ENCODE results near the gene CLIP4.
"Not testable (repeated sequence)": the region's sequence is repeated elsewhere in the genome, so short reads cannot be mapped to it uniquely, and the experiment has no call there.

Gene CLIP4

GRCh38 chr2:29106980-29107388, 8.2 kb upstream of the CLIP4 start:
- TF ChIP-seq CTCF (conservative IDR thresholded peaks at IDR 0.05; ENCODE audit: low read length) (no peak), EZH2phosphoT487 (IDR thresholded peaks at IDR 0.05; ENCODE audit: borderline replicate concordance) (no peak)
- H3K4me1 ChIP-seq (ENCODE audit: insufficient read depth, low read length, poor library complexity, severe bottlenecking): no peaks in the 10 kb centered on the region

GRCh38 chr2:29107547-29107946, 7.7 kb upstream of the CLIP4 start:
- not testable (repeated sequence) for H4K20me1 ChIP-seq (ENCODE audit: insufficient read depth, low read length, poor library complexity, severe bottlenecking); H3K9me2 ChIP-seq (replicated peaks; ENCODE audit: low read depth, low read length); H2AFZ ChIP-seq (ENCODE audit: low read length); H3K4me1 ChIP-seq (ENCODE audit: insufficient read depth, low read length, poor library complexity, severe bottlenecking); H3K36me3 ChIP-seq (ENCODE audit: insufficient read depth, low read length); H3K79me2 ChIP-seq (ENCODE audit: insufficient read depth, low read length); H3K4me2 ChIP-seq (ENCODE audit: low read depth, low read length, poor library complexity, severe bottlenecking); H3K4me3 ChIP-seq (ENCODE audit: low read length, poor library complexity, severe bottlenecking); H3K9me3 ChIP-seq (ENCODE audit: insufficient read depth, low read depth, low read length); H3K9ac ChIP-seq (ENCODE audit: low read depth, low read length, poor library complexity, severe bottlenecking); H3F3A ChIP-seq (ENCODE audit: low read depth); H3K27me3 ChIP-seq (ENCODE audit: insufficient read depth, low read length, poor library complexity, severe bottlenecking)

More at GRCh38 chr2:29106980-29107388, 8.2 kb upstream of the CLIP4 start:
- Histone ChIP-seq H3K4me2 (ENCODE audit: low read depth, low read length, poor library complexity, severe bottlenecking) (no peak overlapping the region), H3K4me3 (ENCODE audit: low read length, poor library complexity, severe bottlenecking) (no peak overlapping the region), H3F3A (ENCODE audit: low read depth) (no peaks in the 10 kb centered on the region), H3K27me3 (ENCODE audit: insufficient read depth, low read length, poor library complexity, severe bottlenecking) (no peaks in the 10 kb centered on the region), H3K9ac (ENCODE audit: low read depth, low read length, poor library complexity, severe bottlenecking) (no peak overlapping the region), H3K36me3 (ENCODE audit: insufficient read depth, low read length) (no peaks in the 10 kb centered on the region), H3K79me2 (ENCODE audit: insufficient read depth, low read length) (no peaks in the 10 kb centered on the region), H2AFZ (ENCODE audit: low read length) (no peak overlapping the region), H3K9me3 (ENCODE audit: insufficient read depth, low read depth, low read length) (no peaks in the 10 kb centered on the region), H4K20me1 (ENCODE audit: insufficient read depth, low read length, poor library complexity, severe bottlenecking) (no peaks in the 10 kb centered on the region), H3K9me2 (replicated peaks; ENCODE audit: low read depth, low read length) (no peaks in the 10 kb centered on the region)

- no peaks in the 10 kb centered on the region for H3K79me2 ChIP-seq (ENCODE audit: insufficient read depth, low read length)
- H3K36me3 ChIP-seq (ENCODE audit: insufficient read depth, low read length): no peaks in the 10 kb centered on the region
- H3K9me3 ChIP-seq (ENCODE audit: insufficient read depth, low read depth, low read length): no peaks in the 10 kb centered on the region
- H3F3A ChIP-seq (ENCODE audit: low read depth): no peaks in the 10 kb centered on the region
- H3K4me3 ChIP-seq (ENCODE audit: low read length, poor library complexity, severe bottlenecking): no peak overlapping the region
- H3K4me1 ChIP-seq (ENCODE audit: insufficient read depth, low read length, poor library complexity, severe bottlenecking): no peaks in the 10 kb centered on the region
- H3K27me3 ChIP-seq (ENCODE audit: insufficient read depth, low read length, poor library complexity, severe bottlenecking): no peaks in the 10 kb centered on the region
- no peaks in the 10 kb centered on the region for H3K9me2 ChIP-seq (replicated peaks; ENCODE audit: low read depth, low read length)
- no peak overlapping the region for H3K9ac ChIP-seq (ENCODE audit: low read depth, low read length, poor library complexity, severe bottlenecking)
- H2AFZ ChIP-seq (ENCODE audit: low read length): no peak overlapping the region
- H4K20me1 ChIP-seq (ENCODE audit: insufficient read depth, low read length, poor library complexity, severe bottlenecking): no peaks in the 10 kb centered on the region
- TF ChIP-seq EZH2phosphoT487 (IDR thresholded peaks at IDR 0.05; ENCODE audit: borderline replicate concordance) (no peak), CTCF (conservative IDR thresholded peaks at IDR 0.05; ENCODE audit: low read length) (no peak)
- H3K4me2 ChIP-seq (ENCODE audit: low read depth, low read length, poor library complexity, severe bottlenecking): no peak overlapping the region
Observed at GRCh38 chr2:29108225-29108624, 7.0 kb upstream of the CLIP4 start.

- no peak overlapping the region for H3K4me2 ChIP-seq (ENCODE audit: low read depth, low read length, poor library complexity, severe bottlenecking)
- H3K4me1 ChIP-seq (ENCODE audit: insufficient read depth, low read length, poor library complexity, severe bottlenecking): no peaks in the 10 kb centered on the region
- no peaks in the 10 kb centered on the region for H3K9me3 ChIP-seq (ENCODE audit: insufficient read depth, low read depth, low read length)
- H3K27me3 ChIP-seq (ENCODE audit: insufficient read depth, low read length, poor library complexity, severe bottlenecking): no peaks in the 10 kb centered on the region
- no peaks in the 10 kb centered on the region for H3K79me2 ChIP-seq (ENCODE audit: insufficient read depth, low read length)
- no peaks in the 10 kb centered on the region for H3K36me3 ChIP-seq (ENCODE audit: insufficient read depth, low read length)
- H4K20me1 ChIP-seq (ENCODE audit: insufficient read depth, low read length, poor library complexity, severe bottlenecking): no peaks in the 10 kb centered on the region
- no peak overlapping the region for H3K9ac ChIP-seq (ENCODE audit: low read depth, low read length, poor library complexity, severe bottlenecking)
- no peak overlapping the region for H2AFZ ChIP-seq (ENCODE audit: low read length)
- no peaks in the 10 kb centered on the region for H3F3A ChIP-seq (ENCODE audit: low read depth)
- TF ChIP-seq CTCF (conservative IDR thresholded peaks at IDR 0.05; ENCODE audit: low read length) (no peak), EZH2phosphoT487 (IDR thresholded peaks at IDR 0.05; ENCODE audit: borderline replicate concordance) (no peak)
- H3K4me3 ChIP-seq (ENCODE audit: low read length, poor library complexity, severe bottlenecking): no peak overlapping the region
- no peaks in the 10 kb centered on the region for H3K9me2 ChIP-seq (replicated peaks; ENCODE audit: low read depth, low read length)
Observed at GRCh38 chr2:29109246-29109645, 6.0 kb upstream of the CLIP4 start.

Measured in Loucy (cell line).